Rectal smooth muscle tissue (tissue), 1 donor: Measurements from ENCODE around the gene TIGIT.
"Not testable (repeated sequence)": the region's sequence is repeated elsewhere in the genome, so short reads cannot be mapped to it uniquely, and the experiment has no call there.

Experiments
- H3K27ac ChIP-seq: one replicate; pipeline ENCODE4 v1.7.0; 2013; ENCODE audit warnings: low read depth, low read length, inconsistent platforms
- H3K27me3 ChIP-seq: one replicate; pipeline ENCODE4 v1.7.0; 2013; ENCODE audit warnings: low read length; ENCODE audit not compliant: control insufficient read depth, insufficient read depth
- H3K36me3 ChIP-seq: one replicate; pipeline ENCODE4 v1.7.0; 2013; ENCODE audit warnings: low read length; ENCODE audit not compliant: control insufficient read depth, insufficient read depth
- H3K4me1 ChIP-seq: one replicate; pipeline ENCODE4 v1.7.0; 2013; ENCODE audit warnings: low read length; ENCODE audit not compliant: control insufficient read depth, insufficient read depth
- H3K4me3 ChIP-seq: one replicate; pipeline ENCODE4 v1.7.0; 2013; ENCODE audit warnings: low read length
- H3K9ac ChIP-seq: one replicate; pipeline ENCODE4 v1.7.0; 2013; ENCODE audit warnings: low read length

Gene TIGIT

GRCh38 chr3:114293838-114294535 lies at the start of gene TIGIT:
Gene TIGIT, plus strand, starts transcription at chr3:114294028. Its CDS starts 34 bp downstream, at chr3:114294062.
- H3K9ac ChIP-seq: no peak within 1 kb of the TSS
- H3K4me3 ChIP-seq: no peak within 1 kb of the TSS
- no peaks in the 10 kb centered on the region for H3K36me3 ChIP-seq
- H3K27me3 ChIP-seq: no peaks in the 10 kb centered on the region
- H3K4me1 ChIP-seq: no peaks in the 10 kb centered on the region
- no peak within 1 kb of the TSS for H3K27ac ChIP-seq

GRCh38 chr3:114252954-114253353 lies 40.9 kb upstream of the TIGIT start:
- H3K4me3 ChIP-seq: no peak overlapping the region
- H3K27ac ChIP-seq: no peak overlapping the region
- no peak overlapping the region for H3K9ac ChIP-seq
- H3K4me1 ChIP-seq: no peaks in the 10 kb centered on the region
- H3K36me3 ChIP-seq: no peaks in the 10 kb centered on the region
- no peaks in the 10 kb centered on the region for H3K27me3 ChIP-seq

- Histone ChIP-seq H3K9ac (no peak overlapping the region), H3K36me3 (no peaks in the 10 kb centered on the region), H3K27ac (no peak overlapping the region), H3K27me3 (no peaks in the 10 kb centered on the region), H3K4me3 (no peak overlapping the region), H3K4me1 (no peaks in the 10 kb centered on the region)
Observed at GRCh38 chr3:114253505-114253904, 40.3 kb upstream of the TIGIT start.

GRCh38 chr3:114259566-114259965 lies 34.3 kb upstream of the TIGIT start:
- Histone ChIP-seq H3K4me3 (no peak overlapping the region), H3K27me3 (no peaks in the 10 kb centered on the region), H3K36me3 (no peaks in the 10 kb centered on the region), H3K27ac (no peak overlapping the region), H3K9ac (no peak overlapping the region), H3K4me1 (no peaks in the 10 kb centered on the region)

- H3K4me1 ChIP-seq: no peaks in the 10 kb centered on the region
- H3K27me3 ChIP-seq: no peaks in the 10 kb centered on the region
Observed at GRCh38 chr3:114260152-114260551, 33.7 kb upstream of the TIGIT start.

GRCh38 chr3:114270019-114270418 lies 23.8 kb upstream of the TIGIT start:
- Histone ChIP-seq H3K36me3 (no peaks in the 10 kb centered on the region), H3K27ac (no peak overlapping the region), H3K27me3 (no peaks in the 10 kb centered on the region), H3K9ac (no peak overlapping the region), H3K4me1 (no peaks in the 10 kb centered on the region), H3K4me3 (no peak overlapping the region)

More at GRCh38 chr3:114260152-114260551, 33.7 kb upstream of the TIGIT start:
- Histone ChIP-seq H3K27ac (no peak overlapping the region), H3K4me3 (no peak overlapping the region), H3K36me3 (no peaks in the 10 kb centered on the region), H3K9ac (no peak overlapping the region)

GRCh38 chr3:114272271-114272670 lies 21.6 kb upstream of the TIGIT start:
- Histone ChIP-seq H3K27ac (no peak overlapping the region), H3K4me1 (no peaks in the 10 kb centered on the region), H3K27me3 (no peaks in the 10 kb centered on the region), H3K4me3 (no peak overlapping the region), H3K9ac (no peak overlapping the region), H3K36me3 (no peaks in the 10 kb centered on the region)

- H3K27ac ChIP-seq: no peak overlapping the region
- no peaks in the 10 kb centered on the region for H3K36me3 ChIP-seq
- H3K27me3 ChIP-seq: no peaks in the 10 kb centered on the region
- no peak overlapping the region for H3K4me3 ChIP-seq
- H3K4me1 ChIP-seq: no peaks in the 10 kb centered on the region
- no peak overlapping the region for H3K9ac ChIP-seq
Observed at GRCh38 chr3:114274929-114275328, 18.9 kb upstream of the TIGIT start.

GRCh38 chr3:114276856-114277255 lies 17.0 kb upstream of the TIGIT start:
- H3K4me3 ChIP-seq, H3K36me3 ChIP-seq, H3K4me1 ChIP-seq, H3K27ac ChIP-seq, H3K27me3 ChIP-seq, H3K9ac ChIP-seq: not testable (repeated sequence)

GRCh38 chr3:114284644-114285043 lies 9.2 kb upstream of the TIGIT start:
- Histone ChIP-seq H3K4me1 (no peaks in the 10 kb centered on the region), H3K27ac (no peak overlapping the region), H3K27me3 (no peaks in the 10 kb centered on the region), H3K4me3 (no peak overlapping the region), H3K9ac (no peak overlapping the region), H3K36me3 (no peaks in the 10 kb centered on the region)

- no peaks in the 10 kb centered on the region for H3K4me1 ChIP-seq
- H3K27me3 ChIP-seq: no peaks in the 10 kb centered on the region
- no peak overlapping the region for H3K9ac ChIP-seq
- H3K27ac ChIP-seq: no peak overlapping the region
- no peaks in the 10 kb centered on the region for H3K36me3 ChIP-seq
- no peak overlapping the region for H3K4me3 ChIP-seq
Observed at GRCh38 chr3:114285648-114286230, 8.1 kb upstream of the TIGIT start.

- Histone ChIP-seq H3K4me1 (no peaks in the 10 kb centered on the region), H3K36me3 (no peaks in the 10 kb centered on the region), H3K27me3 (no peaks in the 10 kb centered on the region), H3K4me3 (no peak overlapping the region), H3K27ac (no peak overlapping the region), H3K9ac (no peak overlapping the region)
Observed at GRCh38 chr3:114286266-114286665, 7.6 kb upstream of the TIGIT start.
